K562 (cell line): Measurements from ENCODE around the gene AMFR. TPM values are rescaled to one million over a fixed set of nuclear protein-coding genes. Genes with fewer than 3 reads are reported as not detected.
A peak's percentile ranks its signal among the peaks of the same experiment; 100 is the strongest.

ENCODE experiments used
- BDP1 ChIP-seq: IDR thresholded peaks from 3 replicates; pipeline ENCODE4 v1.6.1; 2011; ENCODE audit not compliant: insufficient read length, insufficient read depth
- E2F5 ChIP-seq: sonication (generic); formaldehyde crosslinking; IDR thresholded peaks from 2 replicates; pipeline ENCODE4 v1.8.0; 2022; ENCODE audit warnings: mild to moderate bottlenecking, missing genetic modification reagents
- EP300 ChIP-seq: IDR thresholded peaks from 2 replicates; pipeline ENCODE4 v1.6.1; 2012; ENCODE audit warnings: low read length, improper control_type of control experiment
- FOXA1 ChIP-seq: fragments of 450-650 bp; IDR thresholded peaks from 2 replicates; pipeline ENCODE4 v1.6.1; 2016; ENCODE audit warnings: mild to moderate bottlenecking, borderline replicate concordance
- FOXA3 ChIP-seq, 2 experiments: fragments of 450-650 bp in 1 of 2; sonication (generic) in 1 of 2; formaldehyde crosslinking; IDR thresholded peaks in 1 of 2; conservative IDR thresholded peaks in 1 of 2; 2 replicates each; pipeline versions ENCODE4 v1.4.0 to v1.8.0; 2020 to 2022; ENCODE audit warnings: mild to moderate bottlenecking in 2 of 2, missing genetic modification reagents in 1 of 2
- GTF2A2 ChIP-seq: IDR thresholded peaks from 2 replicates; pipeline ENCODE4 v1.6.1; 2016; ENCODE audit warnings: mild to moderate bottlenecking, missing genetic modification characterization, missing compliant biosample characterization
- HDAC1 ChIP-seq, 2 experiments: fragments of 450-650 bp; IDR thresholded peaks; 2 replicates each; pipeline ENCODE4 v1.6.1; 2016 to 2017; ENCODE audit warnings: inconsistent platforms in 1 of 2, mild to moderate bottlenecking in 1 of 2, moderate library complexity in 1 of 2
- HNRNPLL ChIP-seq: fragments of 200-400 bp; formaldehyde crosslinking; IDR thresholded peaks from 2 replicates; pipeline ENCODE4 v1.6.1; 2017; ENCODE audit warnings: low read length, low read depth, mild to moderate bottlenecking; ENCODE audit not compliant: poor library complexity, severe bottlenecking
- KHSRP ChIP-seq: fragments of 450-650 bp; IDR thresholded peaks from 2 replicates; pipeline ENCODE4 v1.6.1; 2017
- NR2C1 ChIP-seq, 2 experiments: fragments of 450-650 bp; IDR thresholded peaks; 2 replicates each; pipeline ENCODE4 v1.6.1; 2017; ENCODE audit warnings: mild to moderate bottlenecking in 2 of 2, antibody characterized with exemption in 1 of 2, inconsistent platforms in 1 of 2, missing compliant biosample characterization in 1 of 2, missing genetic modification characterization in 1 of 2
- PHF8 ChIP-seq: fragments of 200-600 bp; sonication (generic); IDR thresholded peaks from 2 replicates; pipeline ENCODE4 v1.6.1; 2012; ENCODE audit warnings: mixed run types, mild to moderate bottlenecking, inconsistent platforms, low read length, moderate library complexity, borderline replicate concordance
- ZBED1 ChIP-seq: IDR thresholded peaks from 2 replicates; pipeline ENCODE4 v1.6.1; 2014
- ZNF263 ChIP-seq: sonication (generic); formaldehyde crosslinking; IDR thresholded peaks from 2 replicates; pipeline ENCODE4 v1.8.0; 2022; ENCODE audit warnings: mild to moderate bottlenecking, missing genetic modification reagents, borderline replicate concordance
- ZNF518B ChIP-seq: fragments of 250-450 bp; sonication (Bioruptor Pico); IDR thresholded peaks from 2 replicates; pipeline ENCODE4 v1.5.0; 2021; ENCODE audit warnings: mild to moderate bottlenecking, moderate library complexity
- ZNF592 ChIP-seq: fragments of 450-650 bp; IDR thresholded peaks from 2 replicates; pipeline ENCODE4 v1.6.1; 2017; ENCODE audit warnings: antibody characterized with exemption, mild to moderate bottlenecking
- polyA plus RNA-seq, 8 experiments: library from polyadenylated mRNA; depleted of rRNA in 4 of 8; stranded (reverse) in 5 of 8; unstranded in 3 of 8; fragments of >200 nt; fragmentation: Nextera tagmentation in 2 of 8; fragmentation: Illumina TruSeq in 1 of 8; extraction: Ambion mirVana in 2 of 8; extraction: Trizol in 1 of 8; gene quantifications; 2 replicates each; pipeline versions ENCODE4 v1.2.1 to v1.2.3, GENCODE V29; 2011 to 2014; ENCODE audit warnings: inconsistent platforms in 1 of 8, missing spikeins in 1 of 8
- total RNA-seq, 7 experiments: library from RNA; depleted of rRNA in 6 of 7; stranded (reverse); fragments of >200 nt in 6 of 7; fragmentation: Illumina TruSeq in 2 of 7; extraction: Trizol in 2 of 7; gene quantifications; 2 replicates each; pipeline versions ENCODE4 v1.2.1 to v1.2.3, GENCODE V29; 2011 to 2021; ENCODE audit warnings: low replicate concordance in 1 of 7

Gene AMFR
- total and polyA plus RNA-seq, 9 of the 15 experiments (the other 6 are each of a cell fraction or from before 2014, with no cell fraction given), result 15.6 to 113 (median 58.4) TPM

- TF ChIP-seq FOXA3 (CRISPR knock-in tag; conservative IDR thresholded peaks at IDR 0.05 in 1 of 2, IDR thresholded peaks at IDR 0.05 in 1 of 2) (peak in 1 of 2 experiments; percentile 69; a peak in 2 of 4 replicates), HNRNPLL (no peak), ZNF518B (no peak), NR2C1 (IDR thresholded peaks at IDR 0.05) (no peak), NR2C1 (tag; IDR thresholded peaks at IDR 0.05) (no peak), EP300 (no peak), PHF8 (no peak), ZNF592 (0 out of 2 replicates have a peak, but pooled peaks have one; percentile 48), KHSRP (no peak), FOXA1 (no peak), HDAC1 (IDR thresholded peaks at IDR 0.05) (peak in 1 of 2 experiments; percentile 45; a peak in 1 of 4 replicates), ZBED1 (no peak), BDP1 (no peak), GTF2A2 (tag) (no peak), ZNF263 (CRISPR knock-in tag) (no peak), E2F5 (no peak)
Measured at GRCh38 chr16:56422896-56423441, 2.4 kb downstream of the AMFR start (continued).
